GM12865 (cell line): ENCODE results near the gene EXT2.

ENCODE experiments used
- DNase-seq: peaks from one replicate; pipeline ENCODE4 v3.0.0; 2010; ENCODE audit warnings: low read depth
- H3K4me3 ChIP-seq: 2 replicates; pipeline ENCODE4 v1.5.1; 2011; ENCODE audit warnings: mild to moderate bottlenecking, low read depth, low read length, control low read depth
- TF ChIP-seq, protein P1 (sequence below): IDR thresholded peaks from 2 replicates; pipeline ENCODE4 v1.5.1; 2011; ENCODE audit warnings: low read length, control low read depth, low read depth, inconsistent platforms; ENCODE audit not compliant: insufficient read depth; ENCODE audit errors: missing control alignments

EXT2 gene

DNA sequence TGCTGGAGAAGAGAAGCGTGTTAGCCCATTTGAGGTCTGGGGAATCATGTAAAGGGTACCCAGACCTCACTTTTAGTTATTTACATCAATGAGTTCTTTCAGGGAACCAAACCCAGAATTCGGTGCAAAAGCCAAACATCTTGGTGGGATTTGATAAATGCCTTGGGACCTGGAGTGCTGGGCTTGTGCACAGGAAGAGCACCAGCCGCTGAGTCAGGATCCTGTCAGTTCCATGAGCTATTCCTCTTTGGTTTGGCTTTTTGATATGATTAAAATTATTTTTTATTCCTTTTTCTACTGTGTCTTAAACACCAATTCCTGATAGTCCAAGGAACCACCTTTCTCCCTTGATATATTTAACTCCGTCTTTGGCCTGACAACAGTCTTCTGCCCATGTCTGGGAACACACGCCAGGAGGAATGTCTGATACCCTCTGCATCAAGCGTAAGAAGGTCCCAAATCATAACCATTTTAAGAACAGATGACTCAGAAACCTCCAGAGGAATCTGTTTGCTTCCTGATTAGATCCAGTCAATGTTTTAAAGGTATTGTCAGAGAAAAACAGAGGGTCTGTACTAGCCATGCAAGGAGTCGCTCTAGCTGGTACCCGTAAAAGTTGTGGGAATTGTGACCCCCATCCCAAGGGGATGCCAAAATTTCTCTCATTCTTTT, 149.3 kb downstream of the EXT2 start:
- H3K4me3 ChIP-seq, result no peak overlapping the region
- DNase-seq, result no peak
- TF ChIP-seq, protein P1, sequence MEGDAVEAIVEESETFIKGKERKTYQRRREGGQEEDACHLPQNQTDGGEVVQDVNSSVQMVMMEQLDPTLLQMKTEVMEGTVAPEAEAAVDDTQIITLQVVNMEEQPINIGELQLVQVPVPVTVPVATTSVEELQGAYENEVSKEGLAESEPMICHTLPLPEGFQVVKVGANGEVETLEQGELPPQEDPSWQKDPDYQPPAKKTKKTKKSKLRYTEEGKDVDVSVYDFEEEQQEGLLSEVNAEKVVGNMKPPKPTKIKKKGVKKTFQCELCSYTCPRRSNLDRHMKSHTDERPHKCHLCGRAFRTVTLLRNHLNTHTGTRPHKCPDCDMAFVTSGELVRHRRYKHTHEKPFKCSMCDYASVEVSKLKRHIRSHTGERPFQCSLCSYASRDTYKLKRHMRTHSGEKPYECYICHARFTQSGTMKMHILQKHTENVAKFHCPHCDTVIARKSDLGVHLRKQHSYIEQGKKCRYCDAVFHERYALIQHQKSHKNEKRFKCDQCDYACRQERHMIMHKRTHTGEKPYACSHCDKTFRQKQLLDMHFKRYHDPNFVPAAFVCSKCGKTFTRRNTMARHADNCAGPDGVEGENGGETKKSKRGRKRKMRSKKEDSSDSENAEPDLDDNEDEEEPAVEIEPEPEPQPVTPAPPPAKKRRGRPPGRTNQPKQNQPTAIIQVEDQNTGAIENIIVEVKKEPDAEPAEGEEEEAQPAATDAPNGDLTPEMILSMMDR, result no peak

DNA sequence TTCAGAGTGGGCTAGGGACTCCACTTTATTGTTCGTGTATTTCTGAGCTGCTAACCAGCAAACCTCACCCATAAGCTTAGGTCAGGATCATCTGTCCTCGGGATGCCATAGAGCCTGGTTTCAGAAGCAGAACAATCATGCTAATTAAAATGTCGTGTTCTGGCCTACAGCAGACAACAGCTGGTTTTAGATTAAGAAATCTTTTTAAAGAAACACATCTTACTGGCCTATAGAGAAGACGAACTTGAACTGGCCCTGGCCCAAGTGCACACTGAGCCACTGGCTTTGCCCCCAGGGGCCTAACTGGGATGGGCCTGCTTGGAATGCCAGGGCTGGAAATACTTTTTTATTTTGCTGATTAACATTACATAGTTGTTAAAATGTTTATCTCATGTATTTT, 151.2 kb downstream of the EXT2 start:
- no peak overlapping the region for H3K4me3 ChIP-seq
- DNase-seq, result no peak
- TF ChIP-seq, protein P1, result no peak

DNA sequence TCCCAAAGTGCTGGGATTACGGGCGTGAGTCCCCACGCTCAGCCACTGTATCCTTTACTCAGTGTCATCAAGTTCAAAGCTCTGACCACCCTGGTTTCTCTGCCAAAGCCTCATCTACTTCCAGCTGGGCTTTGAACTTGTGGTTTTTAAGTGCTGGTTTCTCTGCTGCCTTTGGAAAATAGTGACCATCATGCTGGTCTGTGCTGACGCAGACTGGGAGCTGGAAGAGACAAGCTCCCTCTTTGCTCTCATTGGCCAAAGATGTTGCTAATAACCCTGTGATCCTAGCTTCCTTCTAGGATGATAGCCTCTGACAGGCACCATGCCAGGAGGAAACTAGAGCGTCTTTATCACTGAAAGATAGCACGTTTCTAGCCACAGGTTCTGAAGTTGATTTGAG, 152.0 kb downstream of the EXT2 start:
- H3K4me3 ChIP-seq, result no peak overlapping the region
- TF ChIP-seq, protein P1, result no peak
- DNase-seq, result no peak

DNA sequence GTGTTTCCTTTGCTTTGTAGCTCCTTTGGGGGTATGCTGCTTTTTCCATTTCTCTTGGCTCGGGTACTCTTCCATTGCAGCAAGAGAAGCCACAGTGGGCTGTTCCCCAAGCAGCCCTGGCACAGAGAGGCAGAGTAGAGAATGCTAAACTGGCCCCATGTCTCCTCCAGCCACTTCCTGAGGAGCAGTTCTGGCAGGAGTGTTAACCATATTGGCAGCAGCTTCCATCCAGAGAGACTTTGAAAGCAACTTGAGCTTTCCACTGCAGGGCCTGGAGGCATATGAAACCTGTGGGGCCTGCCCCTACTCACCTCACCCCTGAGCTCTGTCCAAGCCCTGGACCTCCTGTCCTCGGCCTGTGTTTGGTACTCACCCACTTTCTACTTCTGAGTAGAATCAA, 152.6 kb downstream of the EXT2 start:
- H3K4me3 ChIP-seq, result no peak overlapping the region
- TF ChIP-seq, protein P1, result no peak
- DNase-seq, result no peak

DNA sequence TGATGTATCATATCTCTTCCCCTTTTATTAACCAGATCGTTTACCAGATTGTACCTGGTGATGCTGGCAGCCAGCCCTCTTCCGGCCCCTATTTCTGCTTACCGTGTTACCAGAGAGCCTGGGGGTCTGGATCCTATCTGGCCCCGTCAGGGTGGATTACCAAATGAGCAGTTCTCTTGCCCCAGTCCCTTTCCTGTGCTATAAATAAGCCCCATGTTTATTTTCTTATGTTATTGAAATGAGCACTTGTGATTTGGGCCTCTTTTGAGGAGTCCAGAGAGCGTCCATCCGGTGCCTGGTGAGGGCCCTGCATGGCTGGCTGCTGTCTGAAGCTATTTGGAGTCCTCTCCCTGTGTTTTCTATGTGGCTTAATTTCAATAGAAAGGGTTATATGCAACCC, 154.9 kb downstream of the EXT2 start:
- DNase-seq, result no peak
- TF ChIP-seq, protein P1, result no peak
- H3K4me3 ChIP-seq, result no peak overlapping the region

DNA sequence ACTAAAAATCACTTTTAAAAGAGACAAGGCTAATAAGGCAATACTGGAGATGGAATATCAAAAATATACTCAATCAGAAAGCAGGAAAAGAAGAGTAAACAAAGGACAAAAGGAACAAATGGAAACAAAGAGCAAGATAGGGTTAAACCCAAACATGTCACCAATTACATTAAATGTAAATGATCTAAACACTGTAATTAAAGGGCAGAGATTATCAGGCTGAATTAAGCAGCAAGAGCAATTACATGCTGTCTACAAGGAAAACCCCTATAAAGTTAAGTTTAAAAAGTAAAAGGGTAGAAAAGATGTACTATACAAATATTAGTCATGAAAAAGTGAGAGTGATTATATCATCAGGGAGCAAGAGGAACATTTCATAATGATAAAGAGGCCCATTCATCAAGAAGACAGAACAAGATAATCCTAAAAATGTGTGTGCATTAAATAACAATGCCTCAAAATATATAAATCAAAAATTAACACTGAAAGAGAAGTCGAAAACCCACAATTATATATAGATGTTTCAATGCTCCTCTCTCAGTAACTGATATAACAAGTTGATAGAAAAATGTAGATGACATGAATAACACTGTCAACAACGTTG, 157.6 kb downstream of the EXT2 start:
- TF ChIP-seq, protein P1, result no peak
- no peak for DNase-seq
- H3K4me3 ChIP-seq, result no peak overlapping the region

DNA sequence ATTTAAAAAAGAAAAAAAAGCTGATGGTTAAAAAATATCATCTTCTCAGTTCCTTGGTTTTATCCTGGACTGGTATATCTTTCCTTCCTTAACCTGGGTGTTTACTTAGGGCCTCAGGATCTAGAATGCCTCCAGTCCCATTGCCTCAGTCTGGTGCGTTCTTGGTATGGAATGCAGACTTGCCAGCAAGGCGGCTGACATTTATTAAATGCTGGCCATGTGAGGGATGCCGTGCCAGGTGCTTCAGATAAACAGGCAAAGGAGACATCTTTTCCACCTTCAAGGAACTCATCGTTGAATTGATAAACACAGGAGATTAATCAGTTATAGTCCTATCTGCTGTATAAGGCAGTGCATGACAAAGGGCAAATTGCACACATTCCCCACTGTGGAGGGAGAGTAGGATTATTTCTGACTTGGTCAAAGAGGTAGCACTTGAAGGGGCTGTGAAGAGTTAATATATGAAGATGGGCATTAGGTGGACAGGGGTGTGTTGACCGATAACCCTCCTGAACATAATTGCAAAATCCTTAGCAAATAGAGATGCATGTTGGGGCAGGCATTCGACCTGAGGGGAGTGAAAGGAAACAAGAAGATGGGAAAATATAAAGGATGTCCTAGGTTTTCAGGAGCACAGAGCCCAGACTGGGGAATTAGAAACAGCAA, 160.1 kb downstream of the EXT2 start:
- no peak for DNase-seq
- TF ChIP-seq, protein P1, result no peak
- no peak overlapping the region for H3K4me3 ChIP-seq
